Gastrocnemius medialis (tissue), 4 donors: ENCODE data around the gene SEL1L2.

ENCODE experiments used
- CTCF ChIP-seq, 5 experiments: fragments of 450-650 bp in 3 of 5; fragments of 200-600 bp in 2 of 5; sonication (generic) in 2 of 5; IDR thresholded peaks in 4 of 5; conservative IDR thresholded peaks in 1 of 5; 1 replicate in 4 of 5; 2 replicates in 1 of 5; pipeline ENCODE4 v1.5.1; 2016 to 2019; ENCODE audit warnings: antibody characterized with exemption in 5 of 5, mild to moderate bottlenecking in 3 of 5, moderate library complexity in 3 of 5
- POLR2A ChIP-seq, 2 donors: fragments of 450-650 bp; IDR thresholded peaks; one replicate each; pipeline ENCODE4 v1.6.1; 2017; ENCODE audit warnings: antibody characterized with exemption in 2 of 2, mild to moderate bottlenecking in 2 of 2, moderate library complexity in 2 of 2

- TF ChIP-seq CTCF (IDR thresholded peaks at IDR 0.05 in 4 of 5, conservative IDR thresholded peaks at IDR 0.05 in 1 of 5) (no peak), POLR2A (IDR thresholded peaks at IDR 0.05) (no peak)
These were observed 112.6 kb downstream of the SEL1L2 start for GRCh38 chr20:13877793-13878192.
